Neural progenitor cell (in vitro differentiated cells): Measurements from ENCODE around the gene ERICH2. TPM values are rescaled to one million over a fixed set of nuclear protein-coding genes. Genes with fewer than 3 reads are reported as not detected.
A peak's percentile ranks its signal among the peaks of the same experiment; 100 is the strongest.

Experiments
- DNase-seq: peaks from one replicate; pipeline ENCODE4 v3.0.0-alpha.2; 2016; ENCODE audit warnings: low spot score
- H2AFZ ChIP-seq: fragments of 200-600 bp; sonication (generic); replicated peaks from 2 replicates; pipeline ENCODE4 v1.6.1; 2016; ENCODE audit warnings: antibody characterized with exemption
- H3F3A ChIP-seq: fragments of 200-600 bp; sonication (generic); 2 replicates; pipeline ENCODE4 v1.6.1; 2016; ENCODE audit warnings: antibody characterized with exemption, low read depth
- H3K27ac ChIP-seq: fragments of 200-600 bp; sonication (generic); 2 replicates; pipeline ENCODE4 v1.5.1; 2016; ENCODE audit warnings: mild to moderate bottlenecking
- H3K27me3 ChIP-seq: fragments of 200-600 bp; sonication (generic); 2 replicates; pipeline ENCODE4 v1.6.1; 2016; ENCODE audit warnings: mild to moderate bottlenecking, moderate library complexity
- H3K36me3 ChIP-seq: fragments of 200-600 bp; sonication (generic); 2 replicates; pipeline ENCODE4 v1.5.1; 2016
- H3K4me1 ChIP-seq: fragments of 200-600 bp; sonication (generic); 2 replicates; pipeline ENCODE4 v1.6.1; 2016; ENCODE audit warnings: mixed run types
- H3K4me2 ChIP-seq: fragments of 200-600 bp; sonication (generic); 2 replicates; pipeline ENCODE4 v1.6.1; 2016
- H3K4me3 ChIP-seq: fragments of 200-600 bp; sonication (generic); 2 replicates; pipeline ENCODE4 v1.5.1; 2016
- H3K79me2 ChIP-seq: fragments of 200-600 bp; sonication (generic); 2 replicates; pipeline ENCODE4 v1.6.1; 2016; ENCODE audit warnings: low read depth
- H3K9ac ChIP-seq: fragments of 200-600 bp; sonication (generic); 2 replicates; pipeline ENCODE4 v1.6.1; 2016
- H3K9me3 ChIP-seq: fragments of 200-600 bp; sonication (generic); 2 replicates; pipeline ENCODE4 v1.5.1; 2016; ENCODE audit warnings: low read depth
- H4K20me1 ChIP-seq: fragments of 200-600 bp; sonication (generic); 2 replicates; pipeline ENCODE4 v1.6.1; 2016; ENCODE audit warnings: low read depth
- H3K27ac Mint-ChIP-seq: 3 replicates; pipeline ENCODE4 v1.8.0; 2021; ENCODE audit warnings: mixed read lengths
- H3K27me3 Mint-ChIP-seq: 2 replicates; pipeline ENCODE4 v1.8.0; 2022; ENCODE audit warnings: low read depth, mild to moderate bottlenecking, inconsistent platforms, moderate library complexity, mixed read lengths; ENCODE audit not compliant: insufficient read depth
- H3K36me3 Mint-ChIP-seq: 3 replicates; pipeline ENCODE4 v1.8.0; 2021; ENCODE audit warnings: mixed read lengths
- H3K4me1 Mint-ChIP-seq: 3 replicates; pipeline ENCODE4 v1.8.0; 2021; ENCODE audit warnings: mixed read lengths
- H3K4me3 Mint-ChIP-seq: 3 replicates; pipeline ENCODE4 v1.8.0; 2021; ENCODE audit warnings: mild to moderate bottlenecking, moderate library complexity, mixed read lengths
- H3K9me3 Mint-ChIP-seq: 3 replicates; pipeline ENCODE4 v1.8.0; 2020; ENCODE audit warnings: mixed read lengths
- EZH2 ChIP-seq: fragments of 200-600 bp; sonication (generic); IDR thresholded peaks from 2 replicates; pipeline ENCODE4 v1.6.1; 2017; ENCODE audit warnings: antibody characterized with exemption, mild to moderate bottlenecking, moderate library complexity
- EZH2phosphoT487 ChIP-seq: fragments of 200-600 bp; sonication (generic); IDR thresholded peaks from 2 replicates; pipeline ENCODE4 v1.6.1; 2017; ENCODE audit warnings: antibody characterized with exemption
- total RNA-seq: library from RNA; depleted of rRNA; stranded (reverse); fragments of >200 nt; gene quantifications from 2 replicates; pipeline ENCODE4 v1.2.3, GENCODE V29; 2015; ENCODE audit warnings: low replicate concordance
- TF ChIP-seq, protein P1 (sequence below): fragments of 200-600 bp; sonication (generic); IDR thresholded peaks from 2 replicates; pipeline ENCODE4 v1.5.1; 2017; ENCODE audit warnings: antibody characterized with exemption, mild to moderate bottlenecking

Gene ERICH2
- total RNA-seq, 1 donor from 2014 or later: 2.7 TPM

DNA sequence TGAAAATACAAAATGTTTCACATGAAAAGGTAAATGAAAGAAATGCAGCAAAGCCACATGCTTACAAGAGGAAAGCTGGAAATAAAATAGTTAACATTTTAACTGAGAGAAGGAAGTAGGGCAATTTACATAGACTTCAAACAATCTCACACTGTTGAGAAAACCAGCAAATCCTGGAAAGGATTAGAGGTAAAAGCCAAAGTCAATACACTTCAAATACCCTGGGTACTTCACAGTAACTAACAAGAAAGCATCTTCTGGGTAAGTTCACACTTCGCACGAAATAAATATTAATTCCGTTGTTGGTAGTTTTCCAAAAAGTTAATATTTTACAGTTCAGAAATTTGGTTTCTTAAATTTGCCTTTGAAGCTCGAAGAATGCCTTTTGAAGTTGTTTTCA, 3.5 kb upstream of the ERICH2 start:
- Histone ChIP-seq H4K20me1 (no peaks in the 10 kb centered on the region), H3K79me2 (peaks cover 6% of the 10 kb centered on the region), H3K27me3 (no peaks in the 10 kb centered on the region), H3K4me1 (peaks cover 27% of the 10 kb centered on the region), H3K27ac (no peak overlapping the region), H3K4me2 (no peak overlapping the region), H3K9me3 (no peaks in the 10 kb centered on the region), H3K36me3 (no peaks in the 10 kb centered on the region), H3F3A (peaks cover 32% of the 10 kb centered on the region), H3K4me3 (no peak overlapping the region), H2AFZ (no peak overlapping the region), H3K9ac (no peak overlapping the region)
- DNase-seq: no peak
- Mint-ChIP-seq H3K4me1 (peaks cover 30% of the 10 kb centered on the region), H3K36me3 (no peaks in the 10 kb centered on the region), H3K9me3 (peaks cover 2% of the 10 kb centered on the region), H3K4me3 (no peak overlapping the region), H3K27ac (no peak overlapping the region), H3K27me3 (peaks cover 5% of the 10 kb centered on the region)
- TF ChIP-seq EZH2: no peak
- TF ChIP-seq, protein P1, sequence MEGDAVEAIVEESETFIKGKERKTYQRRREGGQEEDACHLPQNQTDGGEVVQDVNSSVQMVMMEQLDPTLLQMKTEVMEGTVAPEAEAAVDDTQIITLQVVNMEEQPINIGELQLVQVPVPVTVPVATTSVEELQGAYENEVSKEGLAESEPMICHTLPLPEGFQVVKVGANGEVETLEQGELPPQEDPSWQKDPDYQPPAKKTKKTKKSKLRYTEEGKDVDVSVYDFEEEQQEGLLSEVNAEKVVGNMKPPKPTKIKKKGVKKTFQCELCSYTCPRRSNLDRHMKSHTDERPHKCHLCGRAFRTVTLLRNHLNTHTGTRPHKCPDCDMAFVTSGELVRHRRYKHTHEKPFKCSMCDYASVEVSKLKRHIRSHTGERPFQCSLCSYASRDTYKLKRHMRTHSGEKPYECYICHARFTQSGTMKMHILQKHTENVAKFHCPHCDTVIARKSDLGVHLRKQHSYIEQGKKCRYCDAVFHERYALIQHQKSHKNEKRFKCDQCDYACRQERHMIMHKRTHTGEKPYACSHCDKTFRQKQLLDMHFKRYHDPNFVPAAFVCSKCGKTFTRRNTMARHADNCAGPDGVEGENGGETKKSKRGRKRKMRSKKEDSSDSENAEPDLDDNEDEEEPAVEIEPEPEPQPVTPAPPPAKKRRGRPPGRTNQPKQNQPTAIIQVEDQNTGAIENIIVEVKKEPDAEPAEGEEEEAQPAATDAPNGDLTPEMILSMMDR: no peak
- no peak for TF ChIP-seq EZH2phosphoT487

DNA sequence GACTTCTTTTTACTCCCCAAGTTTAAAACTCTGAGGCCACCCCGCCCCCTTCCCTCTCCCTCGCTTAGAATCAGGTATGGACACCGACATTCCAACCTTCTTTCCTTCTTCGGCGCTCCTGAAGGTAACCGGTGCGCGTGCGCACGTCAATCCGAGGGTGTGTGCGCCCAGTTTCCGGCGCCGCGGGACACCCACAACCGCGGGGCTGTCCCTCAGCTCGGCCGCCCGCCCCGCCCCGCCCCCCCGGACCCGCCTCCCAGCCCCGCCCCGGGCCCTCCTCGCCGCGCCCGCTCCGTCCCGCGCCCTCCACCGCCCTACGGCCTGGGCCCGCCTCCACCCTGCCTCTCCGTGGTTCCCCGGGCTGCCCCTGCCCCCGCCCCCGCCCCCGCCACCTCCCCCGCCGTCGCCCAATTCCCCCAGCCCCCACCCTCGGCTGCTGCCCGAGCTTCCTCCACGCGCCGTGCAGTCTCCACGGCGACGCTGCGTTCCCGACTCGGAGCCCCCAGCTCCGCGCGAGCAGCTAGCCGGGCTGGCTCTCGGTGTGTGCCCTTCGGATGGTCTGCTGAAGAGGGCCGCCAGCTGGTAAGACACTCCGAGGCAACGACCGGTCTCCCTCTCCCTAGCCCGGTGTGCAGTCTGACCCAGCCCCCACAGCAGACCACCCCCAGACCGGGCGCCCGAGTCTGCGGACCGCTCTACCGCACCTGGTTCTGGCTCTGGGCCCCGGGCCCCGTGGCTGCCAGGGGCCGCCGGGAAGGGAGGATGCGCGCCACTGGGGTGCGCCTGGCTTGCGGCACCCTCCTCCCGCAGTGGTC, 635 bp downstream of the ERICH2 start:
- Mint-ChIP-seq H3K9me3 (no peaks in the 10 kb centered on the region), H3K27ac (no peak overlapping the region), H3K4me1 (peaks cover 28% of the 10 kb centered on the region), H3K4me3 (peak overlapping the region; percentile 88), H3K36me3 (no peaks in the 10 kb centered on the region), H3K27me3 (peaks cover 5% of the 10 kb centered on the region)
- Histone ChIP-seq H3K4me2 (peak overlapping the region; percentile 82), H3K4me3 (peak overlapping the region; percentile 63), H3K27me3 (no peaks in the 10 kb centered on the region), H3K27ac (peak overlapping the region; percentile 64), H2AFZ (peak overlapping the region; percentile 71), H3K9ac (no peak overlapping the region), H3K4me1 (peaks cover 24% of the 10 kb centered on the region), H3F3A (peaks cover 14% of the 10 kb centered on the region), H4K20me1 (no peaks in the 10 kb centered on the region), H3K9me3 (no peaks in the 10 kb centered on the region), H3K36me3 (no peaks in the 10 kb centered on the region), H3K79me2 (peaks cover 12% of the 10 kb centered on the region)
- TF ChIP-seq EZH2phosphoT487 (no peak), EZH2 (peak; percentile 38)
- TF ChIP-seq, protein P1: peak; percentile 7
- DNase-seq: peak; percentile 90

DNA sequence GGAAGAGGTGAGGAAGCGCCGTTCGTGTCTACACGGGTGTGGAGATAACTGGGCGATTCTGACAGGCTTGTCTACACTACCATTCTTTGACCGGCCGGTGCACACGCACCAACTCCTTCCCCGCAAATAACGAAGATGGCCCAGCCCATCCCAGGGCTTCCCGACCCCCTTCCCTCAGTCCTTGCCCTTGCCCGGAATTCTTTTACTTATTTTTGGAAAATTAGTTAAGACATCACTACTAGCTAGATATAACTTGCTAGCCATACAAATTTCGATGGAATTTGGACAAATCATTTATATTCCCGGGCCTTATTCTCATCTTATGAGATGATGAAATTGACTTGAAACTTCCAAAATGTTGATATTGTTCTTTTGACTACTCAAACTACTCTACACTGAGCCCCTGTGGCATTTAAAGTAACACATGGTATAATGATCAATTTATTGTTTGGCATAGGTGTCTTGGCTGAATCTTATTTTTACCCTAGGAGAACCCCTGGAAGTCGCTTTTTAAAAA, 1.3 kb downstream of the ERICH2 start:
- Histone ChIP-seq H3K4me1 (peaks cover 23% of the 10 kb centered on the region), H2AFZ (peak overlapping the region; percentile 55), H3K27ac (no peak overlapping the region), H3K27me3 (no peaks in the 10 kb centered on the region), H3K9ac (no peak overlapping the region), H3K4me3 (peak overlapping the region; percentile 63), H3K4me2 (peak overlapping the region; percentile 82), H3K36me3 (no peaks in the 10 kb centered on the region), H3F3A (peaks cover 14% of the 10 kb centered on the region), H3K79me2 (peaks cover 12% of the 10 kb centered on the region), H3K9me3 (no peaks in the 10 kb centered on the region), H4K20me1 (no peaks in the 10 kb centered on the region)
- Mint-ChIP-seq H3K27me3 (peaks cover 5% of the 10 kb centered on the region), H3K36me3 (no peaks in the 10 kb centered on the region), H3K4me1 (peaks cover 24% of the 10 kb centered on the region), H3K4me3 (peak overlapping the region; percentile 88), H3K9me3 (no peaks in the 10 kb centered on the region), H3K27ac (peak overlapping the region; percentile 80)
- DNase-seq: no peak
- TF ChIP-seq EZH2phosphoT487 (no peak), EZH2 (no peak)
- TF ChIP-seq, protein P1: no peak
